ENCODE data around the gene CDK9. TPM values are rescaled to one million over a fixed set of nuclear protein-coding genes. Genes with fewer than 3 reads are reported as not detected.

Gene CDK9
- total and polyA plus RNA-seq, 11 donors = 26.2 to 60.3 (median 40.2) TPM

DNA sequence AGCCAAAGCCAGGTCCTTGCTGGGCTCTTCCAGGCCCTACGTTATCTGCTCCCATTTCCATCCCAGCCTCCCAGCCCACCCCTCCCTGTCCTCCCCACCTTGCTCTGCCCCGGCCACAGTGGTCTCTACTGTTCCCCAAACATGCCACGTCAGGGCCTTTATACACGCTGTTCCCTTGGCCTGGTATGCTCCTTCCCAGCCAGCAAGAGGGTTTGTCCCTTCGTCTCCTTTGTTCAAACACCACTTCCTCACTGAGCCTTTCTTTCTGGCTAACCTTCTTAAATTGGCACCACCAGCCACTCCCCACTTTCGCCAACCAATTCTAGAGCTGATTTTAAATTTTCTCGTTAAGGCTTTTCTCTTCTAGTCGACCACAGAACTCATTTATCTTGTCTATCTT lies 17.1 kb upstream of the CDK9 start:
- WGBS, 4 donors = 50 to 67% (median 58%) methylated on average over 8 of the region's 8 CpGs
- peaks cover 0 to 83% (median 40%) of the 10 kb centered on the region in 12 donors for H3K4me1 ChIP-seq

DNA sequence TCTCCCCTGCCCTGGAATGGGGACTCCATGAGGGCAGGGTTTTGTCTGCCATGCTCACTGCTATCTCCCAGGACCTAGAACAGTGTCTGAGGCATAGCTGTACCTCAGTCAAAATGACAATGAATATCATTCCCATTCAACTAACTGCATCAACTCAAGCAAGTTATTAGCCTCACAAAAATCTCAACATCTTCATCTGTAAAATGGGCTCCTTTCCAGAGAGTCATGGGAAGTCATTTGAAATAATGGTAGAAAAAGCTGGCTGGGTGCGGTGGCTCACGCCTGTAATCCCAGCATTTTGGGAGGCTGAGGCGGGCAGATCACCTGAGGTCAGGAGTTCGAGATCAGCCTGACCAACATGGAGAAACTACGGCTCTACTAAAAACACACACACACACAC lies 16.7 kb upstream of the CDK9 start:
- DNase-seq (no peak), ATAC-seq (no peak)
- no peak for TF ChIP-seq POLR2A (IDR thresholded peaks at IDR 0.05)
- TF ChIP-seq, protein P1, sequence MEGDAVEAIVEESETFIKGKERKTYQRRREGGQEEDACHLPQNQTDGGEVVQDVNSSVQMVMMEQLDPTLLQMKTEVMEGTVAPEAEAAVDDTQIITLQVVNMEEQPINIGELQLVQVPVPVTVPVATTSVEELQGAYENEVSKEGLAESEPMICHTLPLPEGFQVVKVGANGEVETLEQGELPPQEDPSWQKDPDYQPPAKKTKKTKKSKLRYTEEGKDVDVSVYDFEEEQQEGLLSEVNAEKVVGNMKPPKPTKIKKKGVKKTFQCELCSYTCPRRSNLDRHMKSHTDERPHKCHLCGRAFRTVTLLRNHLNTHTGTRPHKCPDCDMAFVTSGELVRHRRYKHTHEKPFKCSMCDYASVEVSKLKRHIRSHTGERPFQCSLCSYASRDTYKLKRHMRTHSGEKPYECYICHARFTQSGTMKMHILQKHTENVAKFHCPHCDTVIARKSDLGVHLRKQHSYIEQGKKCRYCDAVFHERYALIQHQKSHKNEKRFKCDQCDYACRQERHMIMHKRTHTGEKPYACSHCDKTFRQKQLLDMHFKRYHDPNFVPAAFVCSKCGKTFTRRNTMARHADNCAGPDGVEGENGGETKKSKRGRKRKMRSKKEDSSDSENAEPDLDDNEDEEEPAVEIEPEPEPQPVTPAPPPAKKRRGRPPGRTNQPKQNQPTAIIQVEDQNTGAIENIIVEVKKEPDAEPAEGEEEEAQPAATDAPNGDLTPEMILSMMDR (IDR thresholded peaks at IDR 0.05) = no peak
- Histone ChIP-seq H3K4me1 (peaks cover 0 to 83% (median 36%) of the 10 kb centered on the region in 12 donors), H3K27ac (peak overlapping the region; percentile 70 to 96 (median 84)), H3K36me3 (peaks cover 0 to 24% (median 10%) of the 10 kb centered on the region in 9 donors), H3K4me3 (peak overlapping the region in 10 of 12 donors; percentile 33 to 89 (median 72)), H3K9me3 (no peaks in the 10 kb centered on the region), H3K27me3 (no peaks in the 10 kb centered on the region)
- 61 to 80% (median 76%) methylated on average over 5 of the region's 5 CpGs for WGBS, 4 donors
- intact Hi-C loops (cut with DNase I) = loop anchor here in 1 of 10 donors (10.0 kb wide), 1 partner anchor 86 kb away; the partner anchor contains the start of gene ENG

More for the DNA sequence above, 17.1 kb upstream of the CDK9 start:
- Histone ChIP-seq H3K9me3 (no peaks in the 10 kb centered on the region), H3K4me3 (peak overlapping the region in 10 of 12 donors; percentile 13 to 89 (median 72)), H3K27ac (peak overlapping the region; percentile 70 to 96 (median 84)), H3K36me3 (peaks cover 0 to 20% (median 10%) of the 10 kb centered on the region in 9 donors), H3K27me3 (no peaks in the 10 kb centered on the region)
- ATAC-seq (no peak), DNase-seq (no peak)
- intact Hi-C loops (cut with DNase I) = loop anchor here in 1 of 10 donors (10.0 kb wide), 1 partner anchor 86 kb away; the partner anchor contains the start of gene ENG
- TF ChIP-seq, protein P1 (IDR thresholded peaks at IDR 0.05) = no peak
- no peak for TF ChIP-seq POLR2A (IDR thresholded peaks at IDR 0.05)

DNA sequence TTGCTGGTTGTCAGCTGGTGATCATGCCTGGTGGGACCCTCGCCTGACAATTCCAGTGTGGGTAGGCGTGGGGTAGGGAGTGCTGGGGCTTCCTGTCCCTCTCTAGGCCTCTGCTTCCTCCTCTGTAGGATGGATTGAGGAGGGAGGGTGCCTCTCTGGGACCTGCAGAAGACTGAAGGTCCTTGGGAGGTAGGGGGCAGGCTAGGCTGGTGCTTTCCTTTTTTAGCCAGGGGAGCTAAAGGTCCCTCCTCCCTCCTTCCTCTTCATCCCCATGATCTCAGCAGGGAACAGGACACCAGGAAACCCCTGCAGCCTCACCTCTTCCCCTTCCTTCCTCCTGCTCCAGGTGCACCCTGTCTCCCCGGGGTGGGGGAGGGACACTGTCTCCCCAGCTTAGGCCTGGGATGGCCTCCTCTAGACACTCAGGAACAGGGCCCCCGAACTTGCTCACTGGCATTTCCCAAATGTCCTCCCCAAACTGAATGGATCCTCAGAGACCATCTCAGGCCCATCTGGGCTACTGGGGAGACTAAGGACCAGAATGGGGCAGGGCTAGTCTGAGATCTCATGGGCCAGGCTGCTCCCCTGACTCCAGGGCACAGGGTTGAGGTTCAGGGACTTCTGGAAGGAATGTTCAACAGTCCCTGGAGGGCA lies 15.8 kb upstream of the CDK9 start:
- DNase-seq = peak in 3 of 5 donors; percentile 38 to 53 (median 48)
- Histone ChIP-seq H3K4me3 (peak overlapping the region; percentile 33 to 89 (median 66)), H3K4me1 (peaks cover 0 to 75% (median 31%) of the 10 kb centered on the region in 12 donors), H3K27ac (peak overlapping the region; percentile 70 to 96 (median 84)), H3K9me3 (no peaks in the 10 kb centered on the region), H3K36me3 (peaks cover 0 to 26% (median 10%) of the 10 kb centered on the region in 9 donors), H3K27me3 (no peaks in the 10 kb centered on the region)
- TF ChIP-seq POLR2A (IDR thresholded peaks at IDR 0.05) = no peak
- TF ChIP-seq, protein P1 (IDR thresholded peaks at IDR 0.05) = peak in 3 of 12 donors; percentile 11 to 40 (median 38)
- ATAC-seq = peak in 3 of 4 donors; percentile 0 to 45 (median 1)
- WGBS, 4 donors = 36 to 58% (median 57%) methylated on average over 4 of the region's 4 CpGs
- intact Hi-C loops (cut with DNase I) = loop anchor here in 1 of 10 donors (10.0 kb wide), 1 partner anchor 85 kb away; the partner anchor contains the start of gene ENG

DNA sequence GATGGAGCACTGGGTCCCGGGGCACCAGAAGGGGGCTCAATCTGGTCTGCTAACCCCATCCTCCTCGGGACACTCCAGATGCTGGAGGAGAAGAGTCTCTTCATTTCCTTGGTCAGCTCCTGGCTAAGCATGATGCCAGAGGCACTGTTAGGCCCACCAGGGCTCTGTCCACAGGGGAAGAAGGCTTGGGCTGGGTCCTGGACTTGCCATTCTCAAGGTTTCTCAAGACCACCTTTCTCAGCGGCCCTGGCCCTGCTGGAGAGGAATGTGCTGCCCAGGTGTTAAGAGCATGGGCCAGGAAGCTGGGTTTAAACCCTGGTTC lies 15.3 kb upstream of the CDK9 start:
- ATAC-seq (no peak), DNase-seq (no peak)
- intact Hi-C loops (cut with DNase I) = no loop called here
- no peaks in the 10 kb centered on the region for H3K27me3 ChIP-seq
- no peaks in the 10 kb centered on the region for H3K9me3 ChIP-seq
- 27 to 46% (median 40%) methylated on average over 3 of the region's 3 CpGs for WGBS, 4 donors
- peaks cover 0 to 72% (median 30%) of the 10 kb centered on the region in 12 donors for H3K4me1 ChIP-seq
- H3K4me3 ChIP-seq = peak overlapping the region; percentile 33 to 89 (median 66)
- peak overlapping the region; percentile 70 to 96 (median 84) for H3K27ac ChIP-seq
- TF ChIP-seq, protein P1 (IDR thresholded peaks at IDR 0.05) = no peak
- TF ChIP-seq POLR2A (IDR thresholded peaks at IDR 0.05) = no peak
- peaks cover 0 to 26% (median 10%) of the 10 kb centered on the region in 9 donors for H3K36me3 ChIP-seq

Measured in heart left ventricle (tissue), 16 donors.